GM21529 (cell line): ENCODE data around the gene SMIM5.
"Not testable (repeated sequence)": the region's sequence is repeated elsewhere in the genome, so short reads cannot be mapped to it uniquely, and the experiment has no call there.

Experiments used
- ATAC-seq: cut with Tn5 transposase; IDR thresholded peaks from one replicate; pipeline ENCODE4 v1.9.1; 2021; ENCODE audit not compliant: unreplicated experiment

Gene SMIM5

DNA sequence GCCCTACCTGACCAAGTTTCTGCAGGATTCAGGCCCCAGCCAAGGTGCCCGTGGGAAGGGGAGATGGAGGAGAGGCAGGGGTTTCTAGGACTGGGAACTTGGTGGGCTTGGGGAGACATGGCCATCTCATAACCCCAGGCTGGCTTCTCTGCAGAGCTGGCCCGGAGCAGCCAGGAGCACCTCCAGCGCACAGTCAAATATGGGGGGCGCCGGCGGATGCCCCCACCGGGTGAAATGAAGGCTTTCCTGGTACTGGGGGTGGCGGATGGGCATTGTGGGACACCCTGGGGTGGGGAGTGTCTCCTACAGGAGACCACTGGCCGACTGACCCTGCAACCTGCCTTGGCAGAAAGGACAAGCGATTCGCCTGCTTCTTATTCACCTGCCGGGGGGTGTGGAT lies 9.2 kb upstream of the SMIM5 start:
- ATAC-seq, result no peak

DNA sequence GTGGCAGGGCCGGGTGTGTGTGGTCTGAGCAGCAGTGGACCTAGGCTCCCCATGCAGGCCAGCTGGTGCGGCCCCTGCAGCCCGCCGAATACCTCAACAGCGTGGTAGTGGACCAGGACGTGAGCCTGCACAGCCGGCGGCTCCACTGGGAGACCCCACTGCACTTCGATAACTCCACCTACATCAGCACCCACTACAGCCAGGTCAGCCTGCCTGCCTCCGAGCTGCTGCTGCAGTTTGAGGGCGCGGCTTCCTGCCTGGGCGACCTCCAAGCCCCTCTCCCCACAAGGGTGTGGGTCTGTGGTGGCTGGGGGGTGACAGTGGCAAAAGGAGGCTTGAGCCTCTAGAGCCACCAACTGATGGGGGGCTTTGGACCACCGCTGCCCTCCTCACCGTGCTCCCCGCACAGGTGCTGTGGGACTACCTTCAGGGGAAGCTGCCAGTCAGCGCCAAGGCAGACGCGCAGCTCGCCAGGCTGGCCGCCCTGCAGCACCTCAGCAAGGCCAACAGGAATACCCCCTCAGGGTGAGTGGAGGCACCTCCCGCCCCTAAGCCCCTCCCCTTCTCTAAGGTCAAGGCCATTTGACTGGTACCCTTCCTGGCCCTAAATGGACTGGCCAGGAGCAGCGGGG lies 8.4 kb upstream of the SMIM5 start:
- no peak for ATAC-seq

DNA sequence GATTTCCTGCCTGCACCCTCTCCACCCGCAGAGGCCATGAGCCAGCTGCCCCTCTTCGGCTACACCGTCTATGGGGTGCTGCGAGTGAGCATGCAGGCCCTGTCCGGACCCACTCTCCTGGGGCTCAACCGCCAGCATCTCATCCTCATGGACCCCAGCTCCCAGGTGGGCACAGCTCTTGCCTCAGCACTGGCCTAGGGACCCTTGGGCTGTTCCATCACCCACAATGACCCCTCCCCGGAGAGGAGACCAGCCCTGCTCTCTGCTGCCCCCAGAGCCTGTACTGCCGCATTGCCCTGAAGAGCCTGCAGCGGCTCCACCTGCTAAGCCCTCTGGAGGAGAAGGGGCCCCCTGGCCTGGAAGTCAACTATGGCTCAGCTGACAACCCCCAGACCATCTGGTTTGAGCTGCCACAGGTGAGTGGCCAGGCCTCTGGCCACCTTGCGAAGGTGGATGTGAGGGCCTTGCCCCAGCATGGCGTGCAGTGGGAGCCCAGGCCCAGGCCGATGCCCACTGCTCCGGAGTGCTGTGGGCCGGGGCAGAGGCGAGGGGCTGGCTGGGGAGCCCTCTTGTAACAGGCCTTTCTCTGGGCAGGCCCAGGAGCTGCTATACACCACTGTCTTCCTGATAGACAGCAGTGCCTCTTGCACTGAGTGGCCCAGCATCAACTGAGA lies 7.3 kb upstream of the SMIM5 start:
- ATAC-seq, result no peak

DNA sequence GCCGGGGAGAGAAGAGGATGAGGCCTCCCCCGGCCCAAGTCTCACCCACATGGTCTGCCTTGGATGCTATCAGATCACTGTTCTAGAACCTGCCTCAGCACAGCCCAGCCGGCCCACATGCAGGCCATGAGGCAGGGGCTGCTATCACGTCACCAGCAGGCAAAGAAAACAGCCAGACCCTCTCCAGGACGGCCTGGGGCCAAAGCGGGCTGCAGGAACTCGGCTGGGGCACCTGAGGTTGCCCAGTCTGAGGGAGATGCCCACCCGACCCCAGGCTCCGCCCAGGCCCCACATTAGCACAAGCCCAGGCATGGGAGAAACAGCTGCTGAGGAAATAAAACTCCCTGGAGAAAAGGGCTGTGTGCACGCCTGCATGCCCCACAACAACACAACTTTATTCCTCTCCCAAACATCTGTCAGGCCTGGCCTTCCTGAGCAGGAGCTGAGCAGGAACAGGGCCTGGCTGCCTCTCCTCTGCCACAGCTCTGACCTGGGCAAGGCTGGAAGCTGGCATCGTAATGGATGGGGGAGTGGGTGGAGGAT lies 6.7 kb upstream of the SMIM5 start:
- ATAC-seq, result no peak

DNA sequence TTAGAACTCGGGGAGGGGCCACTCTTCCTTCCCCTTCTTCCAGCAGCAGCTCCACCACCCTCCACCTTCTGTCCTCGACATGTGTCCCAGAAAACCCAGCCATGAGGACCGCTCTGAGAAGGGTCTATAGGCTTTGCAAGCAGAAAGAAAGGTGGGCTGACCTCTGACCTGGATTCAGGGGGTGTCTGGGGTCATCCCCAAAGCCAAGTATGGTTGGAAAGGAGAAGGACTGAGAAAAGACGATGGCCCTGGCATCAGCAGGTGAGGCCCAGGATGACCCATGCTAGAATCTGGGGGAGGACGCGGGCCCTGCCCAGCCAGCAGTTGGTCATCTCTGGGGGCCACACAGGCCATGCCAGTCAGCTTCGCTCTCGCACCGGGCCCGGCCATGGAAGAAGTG lies 6.1 kb upstream of the SMIM5 start:
- ATAC-seq, result no peak

DNA sequence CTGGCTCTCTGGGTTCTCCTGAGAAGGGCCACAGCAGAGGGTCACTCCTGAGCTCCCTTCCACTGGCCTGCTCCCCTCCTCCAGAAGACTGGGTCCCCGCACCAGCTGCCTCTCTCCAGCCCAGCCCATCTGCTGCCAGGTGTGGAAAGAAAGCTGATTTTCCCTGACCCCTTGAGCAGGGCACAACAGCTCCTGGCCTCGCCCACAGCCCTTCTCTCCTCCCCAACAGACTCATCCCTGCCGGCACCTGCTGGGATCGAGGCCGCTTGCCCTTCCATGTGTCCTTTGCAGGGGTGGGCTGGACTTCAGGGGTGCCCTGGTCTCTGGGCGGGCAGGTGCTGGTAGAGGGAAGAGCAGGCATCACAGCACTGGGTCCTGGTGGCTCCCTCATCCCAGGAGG lies 4.8 kb upstream of the SMIM5 start:
- no peak for ATAC-seq

DNA sequence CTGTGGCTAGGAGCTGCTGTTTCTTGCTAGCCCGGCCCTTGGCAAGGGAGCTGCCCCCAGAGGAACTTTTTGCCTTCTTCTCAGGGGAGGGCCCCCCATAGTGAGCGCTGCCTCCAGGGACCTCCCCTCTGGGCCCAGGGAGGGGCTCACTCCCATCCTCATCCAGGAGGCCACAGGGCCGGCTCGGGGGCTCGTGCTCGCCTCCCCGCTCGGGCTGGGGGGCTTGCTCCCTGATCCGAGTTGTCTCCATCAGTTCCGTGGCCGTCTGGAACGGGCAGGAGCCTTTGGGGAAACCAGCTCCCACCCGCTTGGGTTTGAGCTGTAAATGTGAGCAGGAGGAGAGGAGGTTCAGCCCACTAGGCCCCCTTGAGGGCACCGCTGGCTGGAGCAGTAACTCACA lies 4.1 kb upstream of the SMIM5 start:
- no peak for ATAC-seq

DNA sequence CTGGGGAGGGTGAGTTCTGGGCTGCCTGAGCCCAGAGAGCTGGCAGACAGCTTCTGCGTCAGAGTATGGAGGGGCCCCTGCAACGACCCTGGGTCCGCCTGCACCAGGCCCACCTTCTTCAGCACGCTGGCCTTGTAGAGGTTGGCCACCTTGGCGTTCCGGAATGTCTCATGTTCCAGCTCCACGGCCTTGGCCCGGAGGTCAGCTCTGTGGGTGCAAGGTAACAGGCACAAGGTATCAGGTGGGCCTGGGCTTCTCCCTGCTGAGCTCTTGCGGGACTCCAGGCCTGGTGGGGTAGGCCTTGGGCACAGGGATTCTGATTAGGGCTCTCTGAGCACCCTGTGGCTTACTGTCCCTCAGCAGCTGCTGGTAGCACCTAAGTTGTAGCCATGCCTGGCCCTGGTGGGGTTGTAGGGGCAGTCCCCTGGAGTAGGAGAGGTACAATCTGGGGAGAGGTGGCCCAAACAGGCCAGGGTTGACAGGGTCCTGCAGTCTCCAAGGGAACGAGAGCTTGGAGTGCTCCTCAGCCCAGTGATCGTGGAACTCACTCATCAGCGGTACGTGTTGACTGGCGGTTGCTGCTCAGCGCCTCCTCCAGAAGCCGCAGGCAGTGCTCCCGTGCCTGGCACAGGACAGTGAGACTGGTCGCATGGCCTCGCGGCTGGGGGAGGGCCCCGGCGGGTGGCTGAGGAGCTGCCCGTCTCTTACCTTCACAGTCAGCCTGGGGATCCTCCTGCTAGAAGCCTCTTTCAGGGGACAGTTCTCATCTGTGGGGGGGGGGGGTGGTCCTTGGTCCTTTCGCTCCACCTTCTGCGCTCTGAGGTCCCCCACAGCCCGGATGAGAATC lies 2.9 kb upstream of the SMIM5 start:
- ATAC-seq, result no peak

DNA sequence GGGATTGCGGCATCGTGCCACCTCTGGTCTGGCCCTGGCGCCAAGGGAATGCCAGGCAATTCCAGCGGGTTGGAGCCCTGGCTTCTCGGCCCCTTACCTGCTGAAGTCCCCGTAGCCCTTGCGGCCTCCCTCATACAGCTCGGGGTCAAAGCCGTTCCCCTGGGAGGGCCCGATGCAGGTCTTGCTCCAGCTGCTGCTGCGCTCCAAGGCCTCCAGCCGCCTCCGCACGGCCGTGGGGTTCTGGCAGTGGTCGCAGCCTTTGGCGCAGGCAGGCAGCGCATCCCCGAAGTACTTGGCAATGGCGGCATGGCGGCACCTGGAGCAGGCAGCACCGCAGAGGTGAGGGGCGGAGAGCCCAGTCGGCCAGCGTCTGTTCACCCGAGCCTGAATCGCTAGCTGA lies 1.9 kb upstream of the SMIM5 start:
- ATAC-seq, result no peak

DNA sequence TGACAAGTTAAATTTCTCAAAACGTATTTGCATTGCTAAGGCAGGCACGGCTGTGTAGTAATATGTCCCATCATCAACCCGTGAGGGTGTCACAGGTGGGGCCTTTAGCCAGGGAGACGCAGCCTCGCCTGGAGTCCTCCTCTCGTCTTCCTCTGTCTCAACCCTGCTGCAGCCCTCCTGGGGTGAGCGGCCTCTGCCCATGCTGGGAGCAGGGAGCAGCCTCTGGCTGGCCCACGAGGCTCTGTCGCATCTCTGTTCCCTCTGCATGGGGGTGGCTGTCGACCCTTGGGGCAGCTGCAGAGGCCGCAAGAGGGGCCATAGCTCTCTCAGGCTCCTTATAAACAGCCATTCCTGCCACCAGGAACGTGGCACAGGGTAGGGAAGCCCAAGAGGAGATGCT lies 806 bp upstream of the SMIM5 start:
- no peak for ATAC-seq

DNA sequence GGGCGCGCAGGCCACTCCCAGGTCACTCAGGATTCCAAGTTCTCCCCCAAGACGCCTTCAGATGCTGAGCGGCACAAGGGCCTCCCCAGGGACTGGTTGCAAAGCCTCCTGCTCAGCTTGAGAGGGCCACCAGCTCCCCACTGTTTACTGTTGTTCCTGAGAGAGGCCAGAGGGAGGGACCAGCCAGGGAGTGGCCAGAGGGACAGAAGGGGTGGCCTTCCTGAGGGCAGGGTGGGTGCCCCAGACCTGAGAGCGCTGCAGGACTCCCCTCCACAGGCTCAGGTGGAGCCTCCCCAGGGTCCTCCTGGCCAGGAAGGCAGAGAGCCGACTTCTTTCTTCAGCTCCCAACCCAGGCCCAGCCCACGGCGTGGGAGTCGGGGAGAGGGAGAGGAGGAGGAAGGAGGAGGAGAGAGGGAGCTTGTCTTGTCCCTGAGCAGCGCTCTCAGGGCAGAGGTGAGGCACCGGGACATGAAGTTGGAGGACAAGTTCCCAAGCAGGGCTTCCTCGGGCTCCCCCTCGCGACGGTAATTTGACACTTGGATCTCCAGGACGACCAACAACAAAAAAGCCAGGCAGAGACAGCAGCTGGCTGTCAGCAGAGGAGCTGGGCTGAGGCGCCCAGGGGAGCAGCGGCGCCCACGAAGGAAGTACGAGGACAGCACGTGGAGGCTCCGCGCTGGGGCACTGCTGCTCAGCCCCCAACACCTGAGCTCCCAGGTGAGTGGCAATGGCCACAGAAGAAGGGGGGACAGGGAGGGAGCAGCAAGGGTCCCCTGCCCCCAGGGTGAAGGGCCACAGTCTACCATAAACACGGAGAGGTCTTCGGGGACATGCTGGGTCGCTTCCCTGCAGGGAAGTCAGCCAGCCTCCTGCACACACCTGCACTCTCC lies 497 bp downstream of the SMIM5 start:
- ATAC-seq, result no peak

DNA sequence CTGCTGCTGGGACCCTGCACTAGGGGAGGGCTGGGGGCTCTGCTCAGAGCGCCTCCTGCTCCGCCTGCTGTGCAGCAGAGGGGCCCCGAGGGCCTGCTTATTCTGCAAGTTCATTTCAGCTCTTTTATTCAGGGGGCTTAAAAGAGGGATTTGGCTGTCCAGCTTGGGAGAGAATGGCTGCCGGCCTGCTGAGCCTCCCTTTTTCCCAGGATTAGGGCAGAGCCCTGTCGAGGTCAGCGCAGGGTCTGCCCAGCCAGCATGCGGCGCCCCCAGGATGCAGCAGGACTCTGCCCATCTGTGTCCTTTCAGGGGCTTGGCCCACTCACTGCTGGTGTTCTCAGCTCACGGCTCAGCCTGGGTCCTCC lies 1.1 kb downstream of the SMIM5 start:
- no peak for ATAC-seq

DNA sequence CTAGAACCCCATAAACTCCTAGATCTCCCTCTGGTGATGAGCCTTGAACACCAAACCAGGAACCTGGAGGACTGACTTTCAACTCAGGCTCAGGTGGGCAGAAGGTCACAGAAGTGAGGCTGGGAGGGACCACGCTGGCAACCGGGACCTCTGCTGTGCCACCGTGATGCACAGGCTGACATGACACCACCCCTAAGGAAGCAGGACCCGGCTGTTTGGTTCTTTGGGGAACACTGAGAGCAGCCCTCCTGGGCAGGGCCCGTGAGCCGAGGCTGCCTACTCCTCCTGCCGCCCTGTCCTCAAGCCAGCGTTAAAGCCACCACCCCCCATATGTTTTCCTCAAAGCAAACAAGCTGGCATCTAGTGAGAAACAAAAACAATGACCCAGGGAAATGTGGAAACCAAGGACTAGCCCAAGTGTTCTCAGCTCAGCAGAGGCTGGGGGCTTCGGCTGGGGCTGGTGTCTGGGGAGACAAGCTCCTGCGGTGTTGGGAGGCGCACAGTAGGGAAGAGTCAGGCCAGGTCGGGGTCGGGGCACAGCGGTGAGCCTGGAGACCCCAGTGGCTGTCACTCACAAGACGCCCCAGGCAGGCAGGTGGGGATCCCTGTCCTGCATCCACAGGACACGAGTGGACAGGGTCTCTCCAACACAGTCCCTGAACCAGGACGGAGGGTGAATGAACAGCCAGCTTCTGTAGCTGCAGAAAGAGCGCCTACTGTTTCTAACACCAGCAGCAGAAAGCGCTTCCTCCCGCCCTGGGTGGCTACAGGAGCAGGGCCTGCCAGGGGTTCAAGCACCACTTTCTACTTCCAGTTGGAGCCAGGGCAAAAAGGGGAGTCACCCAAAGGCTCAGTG lies 1.7 kb downstream of the SMIM5 start:
- no peak for ATAC-seq

DNA sequence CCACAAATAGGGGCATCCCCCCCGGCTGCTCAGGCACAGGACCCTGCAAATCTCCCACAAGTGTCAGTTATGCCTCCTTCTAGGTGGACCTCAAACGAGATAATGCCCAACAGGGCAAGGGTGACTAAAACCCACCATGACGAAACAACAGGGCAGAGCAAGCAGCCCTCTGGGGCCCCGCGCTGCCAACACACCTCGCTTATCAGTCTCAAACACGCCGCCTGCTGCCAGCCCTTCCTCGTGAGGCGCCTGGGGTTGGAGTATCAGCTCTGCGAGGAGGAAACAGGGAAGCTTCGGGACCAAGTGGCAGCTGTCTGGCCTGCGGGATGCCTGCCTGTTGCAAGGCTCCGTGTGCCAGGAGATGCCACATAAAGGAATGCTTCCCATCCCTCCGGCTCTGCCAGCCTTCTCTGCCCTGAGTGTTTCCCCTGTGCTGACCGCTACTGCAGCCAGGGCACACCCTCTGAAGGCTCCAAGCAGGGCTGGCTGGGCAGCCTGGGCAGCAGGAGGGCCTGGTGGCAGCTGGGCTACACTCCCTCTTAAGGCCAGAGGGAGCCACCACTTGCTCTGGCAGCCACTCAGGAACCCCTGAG lies 2.5 kb downstream of the SMIM5 start:
- ATAC-seq, result no peak

DNA sequence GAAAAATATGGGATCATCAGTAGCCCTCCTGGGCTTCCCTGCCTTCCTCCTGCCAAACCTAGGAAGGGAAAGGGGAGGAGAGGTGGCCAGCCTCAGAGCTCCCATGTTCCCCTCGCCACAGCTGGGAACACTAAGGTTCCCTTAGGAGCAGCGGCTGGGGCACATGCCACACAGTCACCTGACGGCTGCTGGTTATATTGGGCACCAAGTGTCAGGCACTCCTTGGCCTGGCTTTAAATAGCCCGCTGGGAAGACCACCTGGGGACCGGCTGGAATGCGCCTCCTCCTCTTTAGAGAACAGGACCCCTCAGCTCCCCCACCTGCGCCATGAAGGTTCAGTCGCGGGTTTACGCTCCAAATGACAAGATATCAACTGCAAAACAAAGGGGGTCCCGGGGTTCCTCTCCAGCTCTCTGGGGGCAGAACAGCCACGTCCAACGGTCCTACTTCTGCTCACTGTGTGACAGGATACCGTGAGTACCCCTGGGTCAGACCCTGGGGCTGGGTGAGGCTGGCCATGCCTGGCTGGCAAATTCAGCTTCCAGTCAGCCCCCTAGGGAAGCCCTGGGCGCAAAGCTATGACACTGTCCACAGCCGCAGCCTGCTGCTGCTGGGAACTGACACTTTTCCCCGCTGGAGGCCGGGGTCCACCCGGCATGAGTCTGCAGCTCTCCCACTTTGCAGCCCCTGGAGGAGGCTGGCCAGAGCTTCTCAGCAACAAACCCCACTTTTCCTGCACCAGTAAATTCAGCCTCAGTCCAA lies 3.3 kb downstream of the SMIM5 start:
- no peak for ATAC-seq

DNA sequence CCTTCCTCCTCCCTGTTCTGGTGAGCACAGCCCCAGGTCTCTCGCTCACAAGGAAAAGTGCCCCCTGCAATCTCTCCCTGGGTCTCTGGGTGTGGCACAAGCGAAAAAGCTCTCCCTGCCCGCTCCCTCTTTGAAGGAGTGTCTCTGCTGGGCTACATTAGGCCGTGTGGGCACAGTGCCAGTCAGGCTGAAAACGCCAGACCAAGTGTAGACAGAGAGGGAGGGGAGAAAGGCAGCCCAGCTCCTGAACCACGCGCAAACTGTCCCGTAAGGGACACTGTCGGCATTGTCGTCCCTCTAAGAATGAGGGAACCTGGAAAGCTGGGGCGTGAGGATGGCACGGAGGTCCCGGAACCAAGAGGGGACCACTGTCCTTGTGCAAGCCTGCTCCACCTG lies 3.9 kb downstream of the SMIM5 start:
- no peak for ATAC-seq

DNA sequence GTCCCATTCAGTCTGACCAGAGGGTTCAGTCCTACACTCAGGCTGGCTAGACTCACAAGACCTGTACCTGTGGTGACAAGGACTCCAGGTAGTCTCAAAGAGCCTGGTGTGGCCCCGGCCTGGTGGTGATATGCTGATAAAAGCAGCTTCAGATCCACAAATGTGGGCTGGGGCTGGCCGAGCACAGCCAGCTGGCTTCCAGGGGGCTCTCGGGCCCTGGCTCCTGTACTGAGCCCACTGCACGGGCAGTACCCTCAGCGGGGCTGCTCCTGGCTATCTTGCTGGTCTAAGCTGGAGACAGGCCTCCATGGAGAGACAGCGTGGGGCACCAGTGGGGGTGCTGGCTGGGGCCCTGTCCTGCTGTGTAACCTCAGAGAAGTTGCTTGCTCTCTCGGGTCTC lies 4.3 kb downstream of the SMIM5 start:
- ATAC-seq, result no peak

DNA sequence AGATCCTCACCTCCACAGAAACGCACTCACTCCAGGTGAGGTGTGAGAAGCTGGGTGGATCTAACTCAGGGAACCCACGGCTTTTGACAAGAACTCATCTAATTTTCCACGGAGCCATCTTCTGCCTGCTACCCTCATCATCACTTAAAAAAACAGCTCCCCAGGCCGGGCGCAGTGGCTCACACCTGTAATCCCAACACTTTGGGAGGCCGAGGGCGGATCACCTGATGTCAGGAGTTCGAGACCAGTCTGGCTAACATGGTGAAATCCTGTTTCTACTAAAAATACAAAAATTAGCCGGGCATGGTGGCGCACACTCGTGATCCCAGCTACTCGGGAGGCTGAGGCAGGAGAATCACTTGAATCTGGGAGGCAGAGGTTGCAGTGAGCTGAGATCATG lies 4.8 kb downstream of the SMIM5 start:
- ATAC-seq, result not testable (repeated sequence)

DNA sequence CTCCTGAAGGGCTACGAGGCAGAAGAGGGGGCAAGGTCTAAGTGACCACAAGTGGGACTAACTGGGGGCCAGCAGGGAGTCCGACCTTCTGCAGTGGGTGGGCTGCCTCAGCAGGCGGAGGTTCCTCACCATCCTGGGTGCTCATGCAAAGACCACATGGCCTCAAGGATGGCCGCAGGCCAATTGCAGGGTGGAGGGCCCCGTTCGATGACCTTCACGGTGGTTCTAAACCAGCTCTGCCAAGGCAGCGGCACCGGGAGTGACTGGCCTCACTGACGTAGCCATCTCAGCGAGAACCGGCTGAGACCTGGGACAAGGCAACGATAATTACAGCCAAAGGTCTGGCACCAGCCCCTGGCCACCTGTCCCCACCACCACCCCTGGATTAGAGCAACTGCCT lies 5.7 kb downstream of the SMIM5 start:
- ATAC-seq, result no peak
